ENCODE results near the gene TGFBR3.

Gene TGFBR3

DNA sequence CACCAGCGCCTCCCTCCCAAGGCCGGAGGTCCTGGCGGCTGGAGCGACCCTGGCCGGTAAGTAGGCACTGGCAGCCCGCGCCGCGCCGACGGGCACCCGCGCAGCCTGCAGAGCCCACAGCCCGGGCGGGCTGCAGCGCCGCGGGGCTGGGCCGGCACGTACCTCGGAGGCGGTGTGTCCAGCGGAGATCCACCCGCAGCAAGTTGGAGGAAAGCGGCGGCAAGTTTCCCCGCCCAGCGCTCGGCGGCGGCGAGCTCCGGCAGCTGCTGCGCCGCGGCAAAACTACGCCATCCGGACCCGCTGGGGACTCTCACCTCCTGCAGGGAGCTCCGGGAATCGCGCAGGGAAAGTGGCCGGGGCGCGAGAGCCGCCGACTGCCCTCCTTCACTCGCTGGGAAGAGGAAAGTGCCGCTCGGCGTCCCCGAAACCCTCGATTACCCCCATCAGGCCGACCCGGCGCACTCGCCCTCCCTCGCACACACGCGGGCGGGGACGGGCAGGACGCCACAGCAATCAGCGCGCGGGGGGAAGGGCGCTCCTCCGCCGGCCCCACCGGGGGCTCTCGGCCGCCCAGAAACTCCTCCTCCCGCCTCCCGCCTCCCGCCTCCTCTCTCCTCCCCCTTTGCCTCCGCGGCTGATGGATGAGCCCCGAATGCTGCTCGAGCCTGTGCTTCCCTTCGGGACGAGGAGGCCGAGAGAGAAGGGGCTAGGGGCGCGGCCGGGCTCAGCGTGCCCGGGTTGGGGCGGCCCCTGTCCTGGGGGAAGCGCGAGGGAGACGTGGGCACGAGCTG, at the start of gene TGFBR3:
Gene TGFBR3 (minus strand): TSS at position 436 of the 791 bp plus-strand sequence. CDS start 24,620 bp downstream, outside the sequence.
- peak; percentile 97 for DNase-seq

DNA sequence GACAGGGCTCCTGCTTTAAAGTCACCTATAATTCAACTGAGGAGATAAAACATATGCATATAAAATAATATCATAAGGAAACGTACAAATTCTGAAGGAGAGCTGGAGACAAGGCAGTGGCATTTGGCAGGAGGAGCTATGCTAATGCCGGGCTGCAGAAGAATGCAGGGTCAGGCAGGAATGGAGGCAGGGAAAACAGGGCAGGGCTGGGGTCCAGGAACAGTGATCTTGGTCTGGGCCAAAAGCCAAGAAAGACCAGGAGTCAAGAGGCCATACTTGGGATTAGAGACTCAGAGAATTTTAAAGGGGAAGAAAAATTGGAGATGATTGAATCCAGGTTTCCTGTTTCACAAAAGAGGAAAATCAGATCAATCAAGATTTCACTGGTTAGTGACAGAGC, 43.3 kb upstream of the TGFBR3 start:
- no peak for DNase-seq

DNA sequence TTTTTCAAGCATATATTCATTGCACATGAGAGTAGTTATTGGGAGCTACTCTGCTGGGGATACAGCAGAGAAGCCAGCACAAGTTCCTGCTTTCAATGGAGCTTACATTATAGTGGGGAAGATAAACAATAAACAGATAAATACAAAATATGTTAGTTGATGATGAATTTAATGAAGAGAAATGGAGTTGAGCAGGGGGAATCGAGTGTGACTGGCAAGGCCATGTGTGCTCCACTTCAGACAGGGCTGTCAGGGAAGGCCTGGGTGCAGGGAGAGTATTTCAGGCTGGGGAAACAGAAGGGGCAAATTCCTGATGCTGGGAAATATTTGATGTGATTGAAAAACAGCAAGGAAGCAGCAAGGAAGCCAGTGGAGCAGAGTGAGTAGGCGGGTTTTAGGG, 42.1 kb upstream of the TGFBR3 start:
- no peak for DNase-seq

DNA sequence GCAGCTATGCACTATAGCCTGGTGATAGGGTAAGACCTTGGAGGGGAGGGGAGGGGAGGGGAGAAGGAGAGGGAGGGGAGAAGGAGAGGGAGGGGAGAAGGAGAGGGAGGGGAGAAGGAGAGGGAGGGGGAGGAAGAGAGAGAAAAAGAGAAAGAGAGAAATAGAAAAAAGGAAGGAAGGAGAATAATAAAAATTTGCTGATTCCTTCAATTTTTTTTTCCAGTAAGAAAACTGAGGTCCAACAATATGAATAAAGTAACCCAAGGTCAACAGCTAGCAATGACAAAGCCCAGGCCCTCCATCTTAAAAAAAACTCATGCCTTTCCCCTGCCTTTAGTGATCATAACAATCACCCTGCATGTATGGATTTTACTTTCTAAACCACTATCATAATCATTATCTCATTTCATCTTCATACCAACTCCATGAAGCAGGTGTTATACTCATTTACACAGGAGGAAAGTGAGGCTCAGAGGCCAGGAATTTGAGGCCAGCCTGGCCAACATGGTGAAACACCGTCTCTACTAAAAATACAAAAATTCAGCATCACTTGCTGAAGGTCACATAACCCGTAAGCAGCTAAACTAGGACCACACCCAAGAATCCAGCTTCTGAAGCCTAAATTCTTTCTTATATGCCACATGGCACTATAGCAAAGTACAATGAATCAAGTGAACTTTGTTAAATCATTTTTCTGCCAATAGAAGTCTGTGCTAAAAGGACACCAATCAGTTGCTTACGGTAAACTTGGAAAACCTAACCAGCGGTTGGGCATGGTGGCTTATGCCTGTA, 39.9 kb upstream of the TGFBR3 start:
- no peak for DNase-seq

DNA sequence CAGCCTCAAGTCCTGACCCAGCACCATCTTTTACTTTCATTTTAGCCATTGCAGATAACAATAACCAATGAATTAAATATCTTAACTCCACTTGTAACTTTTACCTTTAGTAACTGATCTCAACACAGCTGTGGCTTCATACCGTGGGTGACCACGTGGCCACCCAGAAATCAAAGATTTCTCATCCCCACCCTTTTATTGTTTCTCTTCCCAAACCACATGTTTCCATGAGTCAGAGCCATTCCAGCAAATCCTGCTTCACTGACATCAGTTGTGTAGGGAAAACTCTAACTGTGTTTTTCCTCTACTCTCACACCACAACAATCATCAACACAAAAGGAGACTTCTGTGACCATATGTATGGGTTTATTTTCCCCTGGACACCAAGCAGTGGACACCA, 38.2 kb upstream of the TGFBR3 start:
- DNase-seq = no peak

DNA sequence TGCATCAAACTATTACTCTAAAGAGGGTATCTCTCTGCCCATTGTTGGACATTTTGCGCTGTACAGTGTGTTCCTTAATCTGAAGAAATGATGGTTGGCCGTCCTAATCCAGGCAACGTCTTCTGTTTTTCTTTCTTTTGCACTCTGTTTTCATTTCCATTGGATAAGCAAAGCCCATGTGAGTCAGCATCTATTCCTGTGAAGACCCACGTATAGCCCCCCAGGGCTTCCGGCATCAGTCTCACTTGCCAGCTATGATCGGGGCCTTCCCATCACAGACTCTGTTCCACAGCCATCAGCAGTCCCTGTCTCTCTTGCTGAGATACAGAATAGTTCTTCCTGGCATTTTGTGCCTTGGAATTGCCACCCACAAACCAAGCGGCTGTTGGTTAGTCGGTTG, 34.0 kb upstream of the TGFBR3 start:
- no peak for DNase-seq

DNA sequence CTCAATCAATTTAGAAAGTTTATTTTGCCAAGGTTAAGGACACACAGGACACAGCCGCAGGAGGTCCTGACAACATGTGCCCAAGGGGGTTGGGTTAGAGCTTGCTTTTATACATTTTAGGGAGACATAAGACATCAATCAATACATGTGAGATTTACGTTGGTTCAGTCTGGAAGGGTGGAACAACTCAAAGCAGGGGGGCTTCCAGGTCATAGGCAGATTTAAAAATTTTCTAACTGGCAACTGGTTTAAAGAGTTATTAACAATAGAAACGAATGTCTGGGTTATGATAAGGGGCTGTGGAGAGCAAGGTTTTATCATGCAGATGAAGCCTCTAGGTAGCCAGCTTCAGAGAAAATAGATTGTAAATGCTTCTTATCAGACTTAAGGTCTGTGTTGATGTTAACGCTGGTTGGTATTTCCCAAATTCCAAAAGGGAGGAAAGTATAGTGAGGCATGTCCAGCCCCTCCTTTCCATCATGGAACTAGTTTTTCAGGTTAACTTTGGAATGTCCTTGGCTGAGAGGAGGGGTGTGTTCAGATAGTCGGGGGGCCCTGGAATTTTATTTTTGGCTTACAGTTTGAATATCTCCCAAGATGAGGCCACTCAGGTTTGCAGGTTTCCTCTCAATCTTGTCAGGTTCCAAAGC, 31.0 kb upstream of the TGFBR3 start:
- no peak for DNase-seq

DNA sequence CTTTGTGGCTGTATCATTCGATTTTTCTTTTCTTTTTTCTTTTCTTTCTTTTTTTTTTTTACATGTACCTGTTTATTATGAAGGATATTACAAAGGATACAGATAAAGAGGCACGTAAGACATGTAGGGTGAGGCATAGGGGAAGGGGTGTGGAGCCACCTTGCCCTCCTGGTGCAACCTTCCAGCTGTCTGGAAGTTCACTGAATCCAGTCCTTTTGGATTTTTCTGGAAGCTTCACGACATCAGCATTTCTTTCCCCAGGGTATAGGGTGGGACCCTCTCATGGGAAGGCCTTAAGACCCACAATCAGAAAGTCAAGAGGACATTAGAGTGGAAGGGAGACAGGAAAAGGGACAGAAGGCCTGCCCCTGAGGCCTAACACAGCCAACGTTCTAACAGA, 30.1 kb upstream of the TGFBR3 start:
- DNase-seq = no peak

DNA sequence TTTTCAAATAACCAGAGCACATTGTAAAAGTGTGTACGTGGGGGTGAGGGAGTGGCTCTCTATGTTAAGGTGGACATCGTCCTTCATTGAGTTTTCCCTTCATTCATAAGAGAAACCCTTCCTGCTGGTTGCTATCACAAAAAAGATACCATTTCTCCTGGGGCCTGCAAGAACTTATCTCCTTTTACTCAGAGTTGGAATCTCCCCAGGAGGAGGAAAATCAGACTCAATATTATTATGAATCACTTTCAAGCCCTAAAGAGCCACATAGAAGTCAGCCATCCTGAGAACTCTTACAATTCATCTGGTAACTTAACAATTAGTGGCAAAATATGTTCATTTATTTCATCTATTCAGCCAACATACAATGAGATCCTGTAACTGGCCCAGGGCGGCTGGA, 27.1 kb upstream of the TGFBR3 start:
- DNase-seq = no peak

DNA sequence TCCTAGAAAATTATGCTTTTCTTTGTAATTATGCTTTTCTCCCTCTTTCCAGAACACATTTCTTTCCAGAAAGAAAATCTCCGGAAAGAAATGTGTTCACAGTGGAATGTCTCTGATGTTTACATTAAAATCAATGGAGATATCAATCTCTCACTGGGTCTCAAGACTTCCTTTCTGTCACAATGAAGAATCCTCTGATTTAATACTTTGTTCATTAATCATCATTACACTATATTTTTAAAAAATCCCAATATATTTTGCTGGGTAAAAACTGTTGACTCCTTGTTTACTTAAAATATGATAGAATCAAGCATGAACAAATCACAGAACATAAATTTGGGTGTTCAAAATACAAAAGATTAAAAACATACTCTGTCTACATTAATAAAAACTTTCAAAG, 26.3 kb upstream of the TGFBR3 start:
- DNase-seq = no peak

DNA sequence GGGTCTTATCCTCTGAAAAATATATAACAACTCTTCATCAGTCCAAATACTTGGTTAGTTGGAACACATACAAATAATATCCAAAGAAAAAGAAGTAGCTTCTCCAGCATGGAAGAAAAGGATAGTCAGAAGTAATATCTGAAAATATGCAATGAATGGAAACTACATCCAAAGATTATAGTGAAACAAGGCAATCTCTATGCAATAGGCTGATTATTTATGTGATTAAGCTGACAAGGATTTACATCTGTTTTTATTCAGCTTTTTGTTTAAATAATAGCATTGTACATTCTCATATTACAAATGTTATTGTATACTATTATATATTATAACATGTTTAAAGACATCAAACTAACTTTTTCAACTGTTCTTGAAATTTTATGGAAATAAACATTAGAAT, 15.3 kb upstream of the TGFBR3 start:
- DNase-seq = no peak

DNA sequence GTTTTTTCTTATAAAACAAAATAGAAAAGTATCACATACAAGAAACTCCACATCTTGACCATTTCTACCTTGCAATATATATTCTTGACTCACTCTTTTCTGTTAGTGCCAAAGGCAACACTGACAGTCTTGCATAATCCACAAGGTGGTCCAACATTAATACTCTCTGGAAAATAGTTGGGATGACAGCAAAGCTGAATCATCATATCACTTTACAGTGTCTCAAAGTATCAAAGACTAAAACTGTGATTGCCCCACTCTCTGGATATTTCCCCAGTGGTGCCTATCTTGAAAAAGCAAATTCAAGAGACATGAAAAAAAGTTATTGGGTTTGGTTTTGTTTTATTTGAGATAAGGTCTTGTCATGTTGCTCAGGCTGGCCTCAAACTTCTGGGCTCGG, 14.6 kb upstream of the TGFBR3 start:
- DNase-seq = no peak

DNA sequence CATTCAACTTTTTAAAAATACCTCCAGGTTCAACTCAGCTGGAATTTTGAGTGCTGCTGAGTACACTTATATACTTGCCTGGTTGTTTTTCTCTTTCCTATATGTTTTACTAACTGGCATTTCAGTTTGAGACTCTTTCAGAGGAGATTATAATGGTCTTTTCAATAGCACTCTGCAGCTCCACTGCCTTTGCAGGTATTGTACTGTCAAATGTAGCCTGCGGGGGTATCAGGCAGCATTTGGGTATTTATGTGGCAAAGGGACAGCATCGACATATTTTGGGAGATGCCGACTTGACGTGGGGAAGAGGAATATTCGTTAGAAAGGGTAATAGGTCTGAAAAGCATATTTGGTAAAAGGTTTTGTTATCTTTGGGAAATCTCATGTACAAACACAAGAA, 11.1 kb upstream of the TGFBR3 start:
- no peak for DNase-seq

DNA sequence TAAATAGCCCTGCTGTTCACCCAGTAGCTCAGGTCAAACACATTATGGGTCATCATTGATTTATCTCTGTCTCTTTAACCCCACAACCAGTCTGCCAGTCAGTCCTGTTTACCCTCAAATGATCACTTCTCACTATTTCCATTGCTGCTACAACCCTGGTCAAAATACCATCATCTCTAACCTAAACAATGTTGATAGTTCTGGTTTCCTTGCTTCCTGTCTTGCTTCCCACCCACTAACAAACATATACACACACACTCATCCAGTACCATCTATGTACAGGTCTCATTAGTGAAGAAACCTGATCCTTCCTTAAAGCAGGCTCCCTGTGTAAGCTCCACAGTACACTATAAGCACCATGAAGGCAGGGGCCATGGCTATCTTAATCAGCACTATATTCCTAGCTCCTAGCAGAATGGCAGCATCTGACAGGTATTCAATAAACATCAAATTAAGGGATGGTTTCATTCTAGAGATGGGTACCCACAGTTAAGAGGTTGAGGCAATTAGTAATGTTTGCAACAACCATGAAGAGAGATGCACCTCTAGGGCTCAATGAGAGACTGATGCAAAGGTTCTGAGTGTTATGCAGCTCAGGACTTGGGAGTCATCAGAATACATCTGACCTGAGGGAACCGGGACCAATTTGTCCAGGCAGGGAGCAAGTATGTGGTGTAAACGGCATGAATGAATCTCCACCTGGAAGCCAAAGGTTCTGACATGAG, 10.0 kb upstream of the TGFBR3 start:
- DNase-seq = no peak

DNA sequence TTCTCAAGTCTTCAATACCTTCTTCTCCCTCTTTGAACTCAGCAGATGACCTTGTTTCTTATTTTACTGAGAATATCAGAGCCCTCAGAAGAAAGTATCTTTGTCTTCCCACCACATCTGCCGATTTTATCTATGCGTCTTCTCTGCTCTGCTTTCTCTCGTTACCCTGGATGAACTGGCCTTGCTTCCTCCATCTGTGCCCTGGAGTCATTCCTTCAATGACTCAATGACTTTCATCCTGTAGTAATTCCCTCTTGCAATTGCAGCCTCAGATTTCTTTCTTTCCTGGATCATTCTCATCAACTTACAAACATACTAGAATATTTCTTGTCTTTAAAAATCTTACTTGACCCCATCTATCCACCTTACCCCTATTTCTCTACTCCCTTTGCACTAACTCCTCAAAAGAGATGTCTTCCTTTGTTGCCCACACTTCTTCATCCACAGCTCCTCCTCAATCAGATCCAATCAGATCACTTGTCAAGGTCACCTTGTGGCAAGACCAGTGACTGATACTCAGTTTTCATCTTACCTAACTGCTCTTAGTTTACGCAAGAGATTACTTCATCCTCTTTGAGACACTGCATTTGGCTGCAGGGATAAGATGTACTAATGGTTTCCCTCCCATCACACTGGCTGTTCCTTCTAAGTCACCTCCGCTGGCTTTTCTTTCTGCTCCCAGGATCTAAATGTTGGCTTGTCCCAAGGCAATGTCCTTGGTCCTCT, 8.2 kb upstream of the TGFBR3 start:
- DNase-seq = no peak

DNA sequence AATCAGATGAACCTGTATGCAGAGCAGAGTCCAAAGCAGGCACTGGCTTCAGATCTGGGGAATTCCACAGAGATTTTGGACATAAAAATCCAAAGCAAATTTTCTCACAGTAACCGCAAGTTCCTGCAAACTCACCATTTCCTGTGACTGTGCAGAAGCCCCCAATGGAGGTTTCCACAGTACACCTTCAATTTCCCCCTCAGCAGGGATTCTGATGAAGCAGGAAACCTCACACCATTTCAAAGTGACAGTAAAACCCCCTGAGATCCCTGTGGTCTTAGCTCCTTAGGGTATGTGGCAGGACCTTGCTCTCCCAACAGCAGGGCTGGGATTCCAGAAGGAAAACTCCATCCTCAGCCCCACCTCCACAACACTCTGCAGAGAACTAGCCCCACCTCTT, 6.0 kb upstream of the TGFBR3 start:
- no peak for DNase-seq

DNA sequence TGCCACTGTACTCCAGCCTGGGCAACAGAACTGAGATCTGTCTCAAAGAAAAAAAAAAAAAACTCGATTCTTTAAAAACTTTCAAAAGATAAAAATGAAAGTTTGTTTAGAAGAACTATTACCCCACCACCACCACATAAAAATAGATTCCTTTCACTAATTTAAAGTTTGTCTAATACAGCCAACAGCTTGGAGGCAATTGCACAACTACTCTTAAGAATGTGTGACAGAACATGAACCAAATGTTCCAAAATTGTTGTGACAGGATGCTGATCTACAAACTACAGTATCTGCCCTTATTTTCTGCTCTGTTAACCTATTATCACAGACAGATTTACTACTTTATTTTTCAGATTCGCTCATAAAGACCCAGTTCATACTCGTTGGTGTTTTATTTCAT, 5.5 kb upstream of the TGFBR3 start:
- DNase-seq = no peak

DNA sequence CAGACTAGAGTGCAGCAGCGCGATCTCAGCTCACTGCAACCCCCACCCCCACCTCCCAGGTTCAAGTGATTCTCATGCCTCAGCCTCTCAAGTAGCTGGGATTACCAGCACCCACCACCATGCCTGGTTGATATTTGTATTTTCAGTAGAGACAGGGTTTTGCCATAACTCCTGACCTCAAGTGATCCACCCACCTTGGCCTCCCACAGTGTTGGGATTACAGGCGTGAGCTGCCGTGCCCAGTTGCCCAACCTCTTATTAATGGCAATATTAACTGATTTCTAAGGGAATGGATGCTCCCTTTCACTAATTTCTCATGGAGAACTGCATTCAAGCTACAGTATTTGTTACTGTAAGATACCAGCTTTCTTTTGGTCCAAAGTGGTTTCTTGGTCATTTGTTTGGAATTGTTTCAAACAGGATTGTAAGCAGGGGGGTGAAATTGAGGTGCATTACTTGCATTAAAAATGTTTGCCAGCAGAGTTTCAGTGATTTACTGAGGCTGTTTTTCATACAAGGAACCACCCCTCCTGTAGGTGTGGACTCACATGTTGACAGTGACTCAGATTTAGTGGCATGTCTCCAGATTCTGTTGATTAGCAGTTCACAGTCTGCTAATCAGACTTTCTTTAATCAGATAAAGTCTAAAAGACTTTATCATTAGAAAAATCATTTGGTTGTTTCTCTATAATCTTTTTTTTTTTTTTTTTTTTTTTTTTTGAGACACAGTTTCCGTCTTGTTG, 3.9 kb upstream of the TGFBR3 start:
- no peak for DNase-seq

DNA sequence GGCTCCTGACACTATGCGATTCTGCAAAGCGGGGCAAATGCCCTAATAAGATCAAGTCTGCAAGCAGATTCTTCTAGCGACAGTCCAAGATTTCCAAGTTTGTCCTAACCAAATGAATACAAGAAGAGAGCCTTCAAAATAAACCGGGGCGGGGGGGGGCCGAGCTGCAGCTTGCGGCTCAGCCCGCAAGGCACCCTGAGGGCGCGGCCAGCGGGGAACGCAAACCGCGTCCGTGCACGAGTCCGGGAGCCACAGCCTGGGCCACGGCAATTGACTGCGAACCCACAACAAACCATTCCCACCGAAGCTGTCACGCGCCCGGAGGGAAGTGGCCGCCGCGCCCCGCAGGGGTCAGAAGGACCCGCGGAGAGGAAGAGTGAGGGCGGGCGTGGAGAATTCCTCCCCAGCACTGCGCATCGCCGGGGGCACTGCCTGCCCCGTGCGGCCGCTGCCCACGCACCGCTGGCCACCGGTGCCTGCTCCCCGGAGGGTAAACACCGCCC, 687 bp downstream of the TGFBR3 start:
- DNase-seq = no peak

DNA sequence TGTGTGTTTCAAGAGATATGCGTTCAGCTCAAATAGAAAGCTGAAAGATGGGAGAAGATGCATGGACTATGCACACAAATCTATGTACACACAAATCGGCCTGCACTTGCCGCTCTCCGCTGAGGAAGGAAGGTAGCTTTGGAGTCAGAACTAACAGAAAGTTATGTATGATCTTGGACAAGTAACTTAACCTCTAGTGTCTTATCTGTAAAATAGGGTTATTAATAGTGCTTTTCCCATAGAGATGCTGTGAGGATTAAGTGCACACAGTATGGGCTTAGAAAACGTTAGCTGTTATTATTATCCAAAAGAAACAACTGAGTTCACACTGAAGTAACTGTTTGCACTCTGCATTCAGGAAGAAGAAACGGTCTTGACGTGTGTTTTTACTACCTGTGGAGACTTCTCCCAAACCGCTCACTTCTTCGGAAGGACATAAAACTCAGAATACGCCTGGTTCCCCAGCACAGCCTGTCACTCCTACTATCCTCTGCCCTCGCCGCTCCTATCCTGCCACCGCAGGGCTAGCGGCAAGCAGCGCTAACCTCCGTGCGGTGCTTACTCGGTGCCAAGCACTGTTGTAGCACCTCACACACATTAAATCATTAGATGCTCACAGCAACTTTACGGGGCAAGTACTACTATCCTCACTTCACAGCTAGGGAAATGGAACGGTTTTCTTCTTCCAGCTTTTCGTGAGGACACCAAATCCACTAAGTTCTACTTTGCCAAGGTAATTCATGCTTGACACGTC, 1.3 kb downstream of the TGFBR3 start:
- DNase-seq = peak; percentile 50

DNA sequence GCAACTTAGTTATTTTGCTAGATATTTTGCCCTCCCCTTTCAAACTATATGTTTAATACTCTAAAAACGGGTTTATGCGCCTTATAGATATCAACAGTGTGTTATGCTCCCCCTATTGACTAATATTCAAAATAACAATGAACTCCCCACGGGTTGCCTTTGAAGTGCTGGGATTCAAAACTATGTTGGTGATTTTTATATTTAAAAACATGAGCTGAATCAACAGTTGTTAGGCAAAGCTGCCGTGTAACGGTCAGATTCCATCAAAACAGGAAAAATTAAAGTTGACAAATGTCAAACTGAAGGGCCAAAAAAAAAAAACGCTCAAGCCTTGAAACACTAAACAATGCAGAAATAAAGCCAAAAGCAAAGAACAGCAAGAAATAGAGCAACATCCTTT, 2.5 kb downstream of the TGFBR3 start:
- DNase-seq = peak; percentile 49

Data from NCI-H510A treated with DMSO at 0.1 percent for 48 hours (cell line).